Smooth muscle cell of the brain vasculature (primary cell): ENCODE results near the gene SLC25A29.
"Not testable (repeated sequence)": the region's sequence is repeated elsewhere in the genome, so short reads cannot be mapped to it uniquely, and the experiment has no call there.

ENCODE experiments used
- DNase-seq: peaks from one replicate; pipeline ENCODE4 v3.0.0-alpha.2; 2012; ENCODE audit warnings: low read depth, low spot score

The SLC25A29 gene

GRCh38 chr14:100293497-100294212 lies 12.6 kb downstream of the SLC25A29 start:
- DNase-seq, result no peak

GRCh38 chr14:100292776-100293461 lies 13.3 kb downstream of the SLC25A29 start:
- DNase-seq, result no peak

GRCh38 chr14:100292301-100292775 lies 13.9 kb downstream of the SLC25A29 start:
- no peak for DNase-seq

- no peak for DNase-seq
Observed at GRCh38 chr14:100291305-100292075, 14.8 kb downstream of the SLC25A29 start.

GRCh38 chr14:100290607-100291304 lies 15.5 kb downstream of the SLC25A29 start:
- no peak for DNase-seq

- no peak for DNase-seq
Observed at GRCh38 chr14:100289916-100290606, 16.2 kb downstream of the SLC25A29 start.

GRCh38 chr14:100288382-100289185 lies 17.7 kb downstream of the SLC25A29 start:
- no peak for DNase-seq

- DNase-seq, result not testable (repeated sequence)
Observed at GRCh38 chr14:100287998-100288295, 18.3 kb downstream of the SLC25A29 start.

GRCh38 chr14:100287202-100287997 lies 18.8 kb downstream of the SLC25A29 start:
- no peak for DNase-seq

- no peak for DNase-seq
Observed at GRCh38 chr14:100286484-100287191, 19.6 kb downstream of the SLC25A29 start.

- no peak for DNase-seq
Observed at GRCh38 chr14:100285913-100286400, 20.3 kb downstream of the SLC25A29 start.

- DNase-seq, result no peak
Observed at GRCh38 chr14:100285021-100285912, 21.0 kb downstream of the SLC25A29 start.

- no peak for DNase-seq
Observed at GRCh38 chr14:100283984-100284881, 22.0 kb downstream of the SLC25A29 start.

GRCh38 chr14:100283436-100283835 lies 22.8 kb downstream of the SLC25A29 start:
- DNase-seq, result not testable (repeated sequence)

- no peak for DNase-seq
Observed at GRCh38 chr14:100282766-100283419, 23.4 kb downstream of the SLC25A29 start.

GRCh38 chr14:100282083-100282350 lies 24.2 kb downstream of the SLC25A29 start:
- DNase-seq, result no peak
